ENCODE results near the gene TENT5C. TPM values are rescaled to one million over a fixed set of nuclear protein-coding genes. Genes with fewer than 3 reads are reported as not detected.

TENT5C gene
- total and polyA plus RNA-seq, 10 of the 15 experiments (the other 5 are each of a cell fraction or from before 2014, with no cell fraction given): 0.19 to 2.4 (median 0.78) TPM

- DNase-seq (ENCODE audit: low read depth, low spot score): no peak
- BruUV-seq (replicated peaks): no TSS peak
- WGBS (ENCODE audit: insufficient coverage, insufficient replicate concordance, low lambda C conversion rate, missing lambda C conversion rate): 11% methylated on average over 3 of the region's 3 CpGs
- CTCF ChIA-PET: interaction anchor here (2.4 kb wide), 1 partner anchor 45 kb away, joined by 8 read pairs; no protein-coding TSS in a partner anchor
- no peaks in the 10 kb centered on the region for H3K79me2 ChIP-seq (ENCODE audit: control insufficient read depth, insufficient read depth, low read length)
- no peaks in the 10 kb centered on the region for H3K36me3 ChIP-seq (ENCODE audit: control insufficient read depth in 2 of 2, insufficient read depth in 2 of 2, low read length in 1 of 2)
- H3K9ac ChIP-seq (ENCODE audit: control insufficient read depth, insufficient read depth, low read length): no peak overlapping the region
- H3K4me2 ChIP-seq (ENCODE audit: control insufficient read depth, insufficient read depth): no peak overlapping the region
- intact Hi-C loops (cut with micrococcal nuclease; ENCODE audit: unreplicated experiment) (no loop called here), in situ Hi-C loops (cut with MboI) (no loop called here)
- no peaks in the 10 kb centered on the region for H3K4me1 ChIP-seq (ENCODE audit: control insufficient read depth, insufficient read depth, low read length)
- no peak overlapping the region for H3K4me3 ChIP-seq
- SMC1A ChIA-PET (ENCODE audit: uncharacterized antibody, unreplicated experiment): no interaction called here
- H3K9me3 ChIP-seq (replicated peaks; ENCODE audit: control insufficient read depth, insufficient read depth, low read length): no peaks in the 10 kb centered on the region
- no peaks in the 10 kb centered on the region for H4K20me1 ChIP-seq (ENCODE audit: control insufficient read depth, insufficient read depth)
- ATAC-seq: no peak
- TF ChIP-seq ESRRA (IDR thresholded peaks at IDR 0.05; ENCODE audit: low read length) (no peak), ZBTB11 (CRISPR knock-in tag; IDR thresholded peaks at IDR 0.05) (no peak), FOS (IDR thresholded peaks at IDR 0.05; ENCODE audit: borderline replicate concordance, extremely low read depth, insufficient read length) (no peak)
- H2AFZ ChIP-seq (ENCODE audit: control insufficient read depth, low read depth, low read length): no peak overlapping the region
- RAD21 ChIA-PET (ENCODE audit: unreplicated experiment): no interaction called here
- no peak for FAIRE-seq
- POLR2A ChIA-PET: no interaction called here
- no peaks in the 10 kb centered on the region; a peak in 2 of 4 replicates for H3K27me3 ChIP-seq (replicated peaks in 1 of 2; ENCODE audit: control insufficient read depth in 2 of 2, insufficient read depth in 2 of 2, low read length in 1 of 2)
- H3K27ac ChIP-seq (ENCODE audit: control insufficient read depth, insufficient read depth): no peak overlapping the region
Observed at GRCh38 chr1:117580436-117580835, 25.4 kb upstream of the TENT5C start.

- Histone ChIP-seq H3K79me2 (ENCODE audit: control insufficient read depth, insufficient read depth, low read length) (no peaks in the 10 kb centered on the region), H3K9me3 (replicated peaks; ENCODE audit: control insufficient read depth, insufficient read depth, low read length) (no peaks in the 10 kb centered on the region), H3K4me2 (ENCODE audit: control insufficient read depth, insufficient read depth) (no peak overlapping the region), H3K36me3 (ENCODE audit: control insufficient read depth in 2 of 2, insufficient read depth in 2 of 2, low read length in 1 of 2) (no peaks in the 10 kb centered on the region), H3K27me3 (replicated peaks in 1 of 2; ENCODE audit: control insufficient read depth in 2 of 2, insufficient read depth in 2 of 2, low read length in 1 of 2) (no peaks in the 10 kb centered on the region; a peak in 2 of 4 replicates), H3K4me3 (no peak overlapping the region), H3K27ac (ENCODE audit: control insufficient read depth, insufficient read depth) (no peak overlapping the region), H3K4me1 (ENCODE audit: control insufficient read depth, insufficient read depth, low read length) (no peaks in the 10 kb centered on the region), H4K20me1 (ENCODE audit: control insufficient read depth, insufficient read depth) (no peaks in the 10 kb centered on the region), H2AFZ (ENCODE audit: control insufficient read depth, low read depth, low read length) (no peak overlapping the region), H3K9ac (ENCODE audit: control insufficient read depth, insufficient read depth, low read length) (no peak overlapping the region)
- ChIA-PET POLR2A (no interaction called here), SMC1A (ENCODE audit: uncharacterized antibody, unreplicated experiment) (no interaction called here), RAD21 (ENCODE audit: unreplicated experiment) (no interaction called here), CTCF (interaction anchor here (1.1 to 2.4 kb wide), 2 partner anchors 46 to 130 kb away, joined by 3 to 8 read pairs; no protein-coding TSS in a partner anchor)
- in situ Hi-C loops (cut with MboI) (no loop called here), intact Hi-C loops (cut with micrococcal nuclease; ENCODE audit: unreplicated experiment) (no loop called here)
- 18% methylated on average over 2 of the region's 2 CpGs for WGBS (ENCODE audit: insufficient coverage, insufficient replicate concordance, low lambda C conversion rate, missing lambda C conversion rate)
- no peak for FAIRE-seq
- DNase-seq (ENCODE audit: low read depth, low spot score): no peak
- no TSS peak for BruUV-seq (replicated peaks)
- ATAC-seq: no peak
- TF ChIP-seq, protein P1, sequence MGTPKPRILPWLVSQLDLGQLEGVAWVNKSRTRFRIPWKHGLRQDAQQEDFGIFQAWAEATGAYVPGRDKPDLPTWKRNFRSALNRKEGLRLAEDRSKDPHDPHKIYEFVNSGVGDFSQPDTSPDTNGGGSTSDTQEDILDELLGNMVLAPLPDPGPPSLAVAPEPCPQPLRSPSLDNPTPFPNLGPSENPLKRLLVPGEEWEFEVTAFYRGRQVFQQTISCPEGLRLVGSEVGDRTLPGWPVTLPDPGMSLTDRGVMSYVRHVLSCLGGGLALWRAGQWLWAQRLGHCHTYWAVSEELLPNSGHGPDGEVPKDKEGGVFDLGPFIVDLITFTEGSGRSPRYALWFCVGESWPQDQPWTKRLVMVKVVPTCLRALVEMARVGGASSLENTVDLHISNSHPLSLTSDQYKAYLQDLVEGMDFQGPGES (IDR thresholded peaks at IDR 0.05): no peak
- TF ChIP-seq DPF2 (IDR thresholded peaks at IDR 0.05) (no peak), SP1 (IDR thresholded peaks at IDR 0.05; ENCODE audit: low read depth, low read length) (no peak), POLR2AphosphoS5 (IDR thresholded peaks at IDR 0.05; ENCODE audit: low read length) (no peak), IRF5 (IDR thresholded peaks at IDR 0.05; ENCODE audit: borderline replicate concordance) (no peak)
Observed at GRCh38 chr1:117580882-117581281, 25.0 kb upstream of the TENT5C start.

Data from GM12878 (cell line).